Measurements from ENCODE around the gene CD99. TPM values are rescaled to one million over a fixed set of nuclear protein-coding genes. Genes with fewer than 3 reads are reported as not detected.

Gene CD99
- total and polyA plus RNA-seq, 9 of the 15 experiments (the other 6 are each of a cell fraction or from before 2014, with no cell fraction given) = 5.0 to 55.3 (median 34.5) TPM

GRCh38 chrX:2654436-2655340 is 36.4 kb upstream of the CD99 start:
- POLR2A ChIA-PET = no interaction called here
- Histone ChIP-seq H3K4me3 (no peak overlapping the region), H3K9me1 (ENCODE audit: control insufficient read depth, insufficient read depth, low read length) (no peaks in the 10 kb centered on the region), H3K9me3 (replicated peaks; ENCODE audit: control insufficient read depth, insufficient read depth, low read depth, low read length) (no peaks in the 10 kb centered on the region), H3K79me2 (ENCODE audit: control insufficient read depth, insufficient read depth, low read length) (no peaks in the 10 kb centered on the region), H3K27ac (ENCODE audit: extremely low read depth, low read depth, low read length) (no peak overlapping the region), H4K20me1 (replicated peaks; ENCODE audit: control insufficient read depth, insufficient read depth, low read length) (no peaks in the 10 kb centered on the region), H3K36me3 (ENCODE audit: control insufficient read depth, insufficient read depth, low read length) (no peaks in the 10 kb centered on the region), H3K9ac (ENCODE audit: insufficient read depth in 1 of 2, low read depth in 2 of 2, low read length in 2 of 2) (no peak overlapping the region), H2AFZ (ENCODE audit: low read depth, low read length) (no peak overlapping the region), H3K27me3 (ENCODE audit: control insufficient read depth in 2 of 2, insufficient read depth in 2 of 2, low read length in 2 of 2) (no peaks in the 10 kb centered on the region), H3K4me1 (replicated peaks in 1 of 2; ENCODE audit: control insufficient read depth in 2 of 2, insufficient read depth in 2 of 2, low read length in 2 of 2) (no peaks in the 10 kb centered on the region), H3K4me2 (ENCODE audit: insufficient read depth, low read length) (no peak overlapping the region)
- peak in 2 of 4 experiments; percentile 8 to 29 for DNase-seq (ENCODE audit: extremely low read depth in 1 of 4, low spot score in 3 of 4)
- CTCF ChIA-PET (ENCODE audit: low intra/inter-chr PET ratio) = no interaction called here
- in situ Hi-C loops (cut with MboI) (no loop called here), intact Hi-C loops (cut with micrococcal nuclease) (no loop called here)
- peak; percentile 81 for ATAC-seq
- no TSS peak for BruUV-seq (replicated peaks)
- FAIRE-seq = no peak
- 23% methylated on average over 13 of the region's 13 CpGs for WGBS (ENCODE audit: insufficient coverage, low coverage, missing lambda C conversion rate)
- TF ChIP-seq, protein P1, sequence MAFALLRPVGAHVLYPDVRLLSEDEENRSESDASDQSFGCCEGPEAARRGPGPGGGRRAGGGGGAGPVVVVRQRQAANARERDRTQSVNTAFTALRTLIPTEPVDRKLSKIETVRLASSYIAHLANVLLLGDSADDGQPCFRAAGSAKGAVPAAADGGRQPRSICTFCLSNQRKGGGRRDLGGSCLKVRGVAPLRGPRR (CRISPR knock-in tag; IDR thresholded peaks at IDR 0.05) = no peak
- TF ChIP-seq ZBTB40 (IDR thresholded peaks at IDR 0.05) (no peak), ZBTB40 (CRISPR knock-in tag; IDR thresholded peaks at IDR 0.05) (no peak), CBX2 (IDR thresholded peaks at IDR 0.05; ENCODE audit: insufficient read depth, low read length, poor library complexity, severe bottlenecking) (no peak), ETV1 (tag; conservative IDR thresholded peaks at IDR 0.05; ENCODE audit: low read depth) (no peak), ZNF324 (CRISPR knock-in tag; IDR thresholded peaks at IDR 0.05) (no peak), ZKSCAN1 (IDR thresholded peaks at IDR 0.05; ENCODE audit: low read depth, low read length) (no peak), ZNF76 (CRISPR knock-in tag; IDR thresholded peaks at IDR 0.05; ENCODE audit: borderline replicate concordance) (no peak), MEIS2 (IDR thresholded peaks at IDR 0.05; ENCODE audit: partially characterized antibody) (no peak)
- TF ChIP-seq, protein P2, sequence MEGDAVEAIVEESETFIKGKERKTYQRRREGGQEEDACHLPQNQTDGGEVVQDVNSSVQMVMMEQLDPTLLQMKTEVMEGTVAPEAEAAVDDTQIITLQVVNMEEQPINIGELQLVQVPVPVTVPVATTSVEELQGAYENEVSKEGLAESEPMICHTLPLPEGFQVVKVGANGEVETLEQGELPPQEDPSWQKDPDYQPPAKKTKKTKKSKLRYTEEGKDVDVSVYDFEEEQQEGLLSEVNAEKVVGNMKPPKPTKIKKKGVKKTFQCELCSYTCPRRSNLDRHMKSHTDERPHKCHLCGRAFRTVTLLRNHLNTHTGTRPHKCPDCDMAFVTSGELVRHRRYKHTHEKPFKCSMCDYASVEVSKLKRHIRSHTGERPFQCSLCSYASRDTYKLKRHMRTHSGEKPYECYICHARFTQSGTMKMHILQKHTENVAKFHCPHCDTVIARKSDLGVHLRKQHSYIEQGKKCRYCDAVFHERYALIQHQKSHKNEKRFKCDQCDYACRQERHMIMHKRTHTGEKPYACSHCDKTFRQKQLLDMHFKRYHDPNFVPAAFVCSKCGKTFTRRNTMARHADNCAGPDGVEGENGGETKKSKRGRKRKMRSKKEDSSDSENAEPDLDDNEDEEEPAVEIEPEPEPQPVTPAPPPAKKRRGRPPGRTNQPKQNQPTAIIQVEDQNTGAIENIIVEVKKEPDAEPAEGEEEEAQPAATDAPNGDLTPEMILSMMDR (IDR thresholded peaks at IDR 0.05 in 2 of 3, conservative IDR thresholded peaks at IDR 0.05 in 1 of 3; ENCODE audit: insufficient read depth in 2 of 3, low read depth in 1 of 3, low read length in 3 of 3) = peak in 2 of 3 experiments; percentile 13 to 19; a peak in 1 of 6 replicates
